DND-41 (cell line): ENCODE results near the gene JOSD2.

Experiments
- EZH2 ChIP-seq: IDR thresholded peaks from 3 replicates; pipeline ENCODE4 v1.6.1; 2012; ENCODE audit warnings: borderline replicate concordance, low read depth, mild to moderate bottlenecking, moderate library complexity, low read length, inconsistent platforms; ENCODE audit not compliant: severe bottlenecking
- TF ChIP-seq, protein P1 (sequence below): IDR thresholded peaks from 2 replicates; pipeline ENCODE4 v1.5.1; 2012; ENCODE audit warnings: borderline replicate concordance, low read length, moderate library complexity, mild to moderate bottlenecking; ENCODE audit not compliant: poor library complexity, severe bottlenecking; ENCODE audit errors: extremely low read depth

DNA sequence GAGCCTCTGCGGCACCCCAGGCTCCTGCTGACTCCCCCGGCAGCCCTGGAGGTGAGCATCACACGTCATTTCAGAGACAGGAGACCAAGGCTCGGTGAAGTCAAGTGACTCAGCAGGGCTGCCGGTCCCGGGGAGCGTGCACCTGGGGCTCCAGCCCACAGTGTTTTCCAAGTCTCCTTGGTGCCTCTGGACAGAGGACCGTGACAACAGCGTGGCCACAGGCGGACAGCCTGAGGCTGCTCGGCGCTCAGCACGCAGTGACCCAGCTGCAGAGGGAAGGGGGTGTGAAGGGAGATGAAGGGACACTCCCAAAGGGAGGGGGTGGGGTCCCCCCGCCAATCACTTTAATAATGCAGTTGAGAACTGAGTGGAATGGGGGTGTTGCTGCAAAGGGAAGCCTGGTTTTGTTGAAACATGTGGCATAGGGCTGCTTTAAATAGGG is 20.2 kb upstream of the JOSD2 start:
- TF ChIP-seq, protein P1, sequence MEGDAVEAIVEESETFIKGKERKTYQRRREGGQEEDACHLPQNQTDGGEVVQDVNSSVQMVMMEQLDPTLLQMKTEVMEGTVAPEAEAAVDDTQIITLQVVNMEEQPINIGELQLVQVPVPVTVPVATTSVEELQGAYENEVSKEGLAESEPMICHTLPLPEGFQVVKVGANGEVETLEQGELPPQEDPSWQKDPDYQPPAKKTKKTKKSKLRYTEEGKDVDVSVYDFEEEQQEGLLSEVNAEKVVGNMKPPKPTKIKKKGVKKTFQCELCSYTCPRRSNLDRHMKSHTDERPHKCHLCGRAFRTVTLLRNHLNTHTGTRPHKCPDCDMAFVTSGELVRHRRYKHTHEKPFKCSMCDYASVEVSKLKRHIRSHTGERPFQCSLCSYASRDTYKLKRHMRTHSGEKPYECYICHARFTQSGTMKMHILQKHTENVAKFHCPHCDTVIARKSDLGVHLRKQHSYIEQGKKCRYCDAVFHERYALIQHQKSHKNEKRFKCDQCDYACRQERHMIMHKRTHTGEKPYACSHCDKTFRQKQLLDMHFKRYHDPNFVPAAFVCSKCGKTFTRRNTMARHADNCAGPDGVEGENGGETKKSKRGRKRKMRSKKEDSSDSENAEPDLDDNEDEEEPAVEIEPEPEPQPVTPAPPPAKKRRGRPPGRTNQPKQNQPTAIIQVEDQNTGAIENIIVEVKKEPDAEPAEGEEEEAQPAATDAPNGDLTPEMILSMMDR = no peak
- TF ChIP-seq EZH2 = no peak
